ENCODE data around the gene MYL5. TPM values are rescaled to one million over a fixed set of nuclear protein-coding genes. Genes with fewer than 3 reads are reported as not detected.

The MYL5 gene
- total and polyA plus RNA-seq, 2 of the 13 experiments (the other 11 are each of a cell fraction or from before 2014, with no cell fraction given), result 6.5 to 16.0 TPM

GRCh38 chr4:705278-706082 is 31.1 kb downstream of the MYL5 start, which contains the start of gene PCGF3 (continued):
- no peak for TF ChIP-seq ZHX2 (IDR thresholded peaks at IDR 0.05; ENCODE audit: low read depth)
- no peak for TF ChIP-seq ZHX2 (CRISPR knock-in tag; IDR thresholded peaks at IDR 0.05; ENCODE audit: borderline replicate concordance)
- TF ChIP-seq PAXIP1 (CRISPR knock-in tag; conservative IDR thresholded peaks at IDR 0.05), result 0 out of 2 replicates have a peak, but pooled peaks have one; percentile 12
- no peak for TF ChIP-seq DNMT1 (CRISPR knock-in tag; IDR thresholded peaks at IDR 0.05)
- TF ChIP-seq DR1 (CRISPR knock-in tag; IDR thresholded peaks at IDR 0.05), result no peak
- no peak for TF ChIP-seq THAP9 (CRISPR knock-in tag; IDR thresholded peaks at IDR 0.05; ENCODE audit: borderline replicate concordance)
- 0 out of 2 replicates have a peak, but pooled peaks have one; percentile 53 for TF ChIP-seq PCBP1 (IDR thresholded peaks at IDR 0.05; ENCODE audit: borderline replicate concordance, low read depth, low read length)
- TF ChIP-seq ZNF430 (CRISPR knock-in tag; IDR thresholded peaks at IDR 0.05), result no peak; the same call in 1 of the 2 replicates
- TF ChIP-seq MNT (IDR thresholded peaks at IDR 0.05), result no peak
- no peak for TF ChIP-seq SSRP1 (CRISPR knock-in tag; IDR thresholded peaks at IDR 0.05)
- peak; percentile 62; the same call in 1 of the 2 replicates for TF ChIP-seq MYPOP (CRISPR knock-in tag; IDR thresholded peaks at IDR 0.05)
- peak; percentile 70; the same call in 1 of the 2 replicates for TF ChIP-seq ZNF740 (CRISPR knock-in tag; IDR thresholded peaks at IDR 0.05)
